ENCODE data around the gene NUBP1. TPM values are rescaled to one million over a fixed set of nuclear protein-coding genes. Genes with fewer than 3 reads are reported as not detected.

NUBP1 gene
- total RNA-seq, 1 donor from 2014 or later, result 32.9 TPM

GRCh38 chr16:10808218-10808617 lies 64.6 kb downstream of the NUBP1 start:
- H3K4me1 Mint-ChIP-seq, result no peaks in the 10 kb centered on the region
- H3K4me3 Mint-ChIP-seq, result no peak overlapping the region
- no peaks in the 10 kb centered on the region for H3K27me3 Mint-ChIP-seq (ENCODE audit: low read depth)
- peaks cover 5% of the 10 kb centered on the region for H3K36me3 Mint-ChIP-seq (ENCODE audit: low read depth)
- no peak for TF ChIP-seq CTCF (conservative IDR thresholded peaks at IDR 0.05)
- DNase-seq (ENCODE audit: low read depth, low spot score), result no peak
- no peak overlapping the region for H3K27ac Mint-ChIP-seq (ENCODE audit: unreplicated experiment)
- no peaks in the 10 kb centered on the region for H3K9me3 Mint-ChIP-seq

GRCh38 chr16:10808850-10809249 lies 65.2 kb downstream of the NUBP1 start:
- H3K36me3 Mint-ChIP-seq (ENCODE audit: low read depth), result peaks cover 5% of the 10 kb centered on the region
- no peaks in the 10 kb centered on the region for H3K9me3 Mint-ChIP-seq
- H3K4me3 Mint-ChIP-seq, result no peak overlapping the region
- H3K27ac Mint-ChIP-seq (ENCODE audit: unreplicated experiment), result no peak overlapping the region
- TF ChIP-seq CTCF (conservative IDR thresholded peaks at IDR 0.05), result no peak
- no peak for DNase-seq (ENCODE audit: low read depth, low spot score)
- no peaks in the 10 kb centered on the region for H3K27me3 Mint-ChIP-seq (ENCODE audit: low read depth)
- H3K4me1 Mint-ChIP-seq, result no peaks in the 10 kb centered on the region

- Mint-ChIP-seq H3K27ac (ENCODE audit: unreplicated experiment) (no peak overlapping the region), H3K4me3 (no peak overlapping the region), H3K4me1 (no peaks in the 10 kb centered on the region), H3K36me3 (ENCODE audit: low read depth) (peaks cover 5% of the 10 kb centered on the region), H3K27me3 (ENCODE audit: low read depth) (no peaks in the 10 kb centered on the region), H3K9me3 (no peaks in the 10 kb centered on the region)
- no peak for DNase-seq (ENCODE audit: low read depth, low spot score)
- no peak for TF ChIP-seq CTCF (conservative IDR thresholded peaks at IDR 0.05)
Measured at GRCh38 chr16:10809706-10810105, 66.1 kb downstream of the NUBP1 start.

- H3K4me1 Mint-ChIP-seq, result peaks cover under 1% of the 10 kb centered on the region
- no peaks in the 10 kb centered on the region for H3K9me3 Mint-ChIP-seq
Measured at GRCh38 chr16:10812312-10813098, 68.9 kb downstream of the NUBP1 start.

GRCh38 chr16:10813099-10813455 lies 69.4 kb downstream of the NUBP1 start:
- Mint-ChIP-seq H3K4me3 (no peak overlapping the region), H3K27me3 (ENCODE audit: low read depth) (no peaks in the 10 kb centered on the region), H3K36me3 (ENCODE audit: low read depth) (peaks cover 5% of the 10 kb centered on the region), H3K9me3 (no peaks in the 10 kb centered on the region), H3K4me1 (peaks cover 5% of the 10 kb centered on the region), H3K27ac (ENCODE audit: unreplicated experiment) (no peak overlapping the region)
- DNase-seq (ENCODE audit: low read depth, low spot score), result no peak
- no peak for TF ChIP-seq CTCF (conservative IDR thresholded peaks at IDR 0.05)

More at GRCh38 chr16:10812312-10813098, 68.9 kb downstream of the NUBP1 start:
- H3K27me3 Mint-ChIP-seq (ENCODE audit: low read depth), result no peaks in the 10 kb centered on the region
- no peak overlapping the region for H3K27ac Mint-ChIP-seq (ENCODE audit: unreplicated experiment)
- no peak for TF ChIP-seq CTCF (conservative IDR thresholded peaks at IDR 0.05)
- H3K36me3 Mint-ChIP-seq (ENCODE audit: low read depth), result peaks cover 5% of the 10 kb centered on the region
- no peak for DNase-seq (ENCODE audit: low read depth, low spot score)
- no peak overlapping the region for H3K4me3 Mint-ChIP-seq

All from neural crest cell (in vitro differentiated cells).